Osteocyte (in vitro differentiated cells): ENCODE results near the gene ADGRL4. TPM values are rescaled to one million over a fixed set of nuclear protein-coding genes. Genes with fewer than 3 reads are reported as not detected.

ENCODE experiments used
- DNase-seq: peaks from one replicate; pipeline ENCODE4 v3.0.0; 2021; ENCODE audit warnings: mixed read lengths; ENCODE audit not compliant: unreplicated experiment; ENCODE audit errors: extremely low spot score
- H3K27ac Mint-ChIP-seq: one replicate; pipeline ENCODE4 v1.8.0; 2021; ENCODE audit warnings: mild to moderate bottlenecking, mixed read lengths; ENCODE audit not compliant: unreplicated experiment
- H3K27me3 Mint-ChIP-seq: one replicate; pipeline ENCODE4 v1.8.0; 2021; ENCODE audit warnings: mixed read lengths; ENCODE audit not compliant: unreplicated experiment
- H3K36me3 Mint-ChIP-seq: one replicate; pipeline ENCODE4 v1.8.0; 2021; ENCODE audit warnings: mixed read lengths; ENCODE audit not compliant: unreplicated experiment
- H3K4me1 Mint-ChIP-seq: one replicate; pipeline ENCODE4 v1.8.0; 2021; ENCODE audit warnings: mixed read lengths; ENCODE audit not compliant: unreplicated experiment
- H3K4me3 Mint-ChIP-seq: one replicate; pipeline ENCODE4 v1.8.0; 2021; ENCODE audit warnings: mild to moderate bottlenecking, moderate library complexity, mixed read lengths; ENCODE audit not compliant: unreplicated experiment
- H3K9me3 Mint-ChIP-seq: one replicate; pipeline ENCODE4 v1.8.0; 2021; ENCODE audit warnings: mixed read lengths; ENCODE audit not compliant: unreplicated experiment
- total RNA-seq: library from RNA; stranded (reverse); gene quantifications from 2 replicates; pipeline ENCODE4 v1.2.1, GENCODE V29; 2021
- TF ChIP-seq, protein P1 (sequence below): fragments of 200-600 bp; sonication (generic); IDR thresholded peaks from 2 replicates; pipeline ENCODE4 v1.5.0; 2021; ENCODE audit warnings: antibody characterized with exemption, mild to moderate bottlenecking, moderate library complexity

The ADGRL4 gene
- total RNA-seq, 1 donor from 2014 or later = 9.5 TPM

DNA sequence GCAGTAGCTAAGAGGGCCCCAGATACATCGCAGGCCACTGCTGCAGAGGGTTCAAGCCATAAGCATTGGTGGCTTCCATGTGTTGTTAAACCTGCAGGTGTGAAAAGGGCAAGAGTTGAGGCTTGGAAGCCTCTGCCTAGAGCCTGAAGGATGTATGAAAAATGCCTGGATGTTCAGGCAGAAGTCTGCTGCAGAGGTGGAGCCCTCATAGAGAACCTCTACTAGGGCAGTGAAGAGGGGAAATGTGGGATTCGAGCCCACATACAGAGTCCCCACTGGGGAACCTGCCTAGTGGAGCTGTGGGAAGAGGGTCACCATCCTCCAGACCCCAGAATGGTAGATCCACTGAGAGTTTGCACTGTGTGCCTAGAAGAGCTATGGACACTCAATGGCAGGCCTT is 30.6 kb upstream of the ADGRL4 start:
- peaks cover 15% of the 10 kb centered on the region for H3K4me1 Mint-ChIP-seq
- peaks cover 15% of the 10 kb centered on the region for H3K9me3 Mint-ChIP-seq
- DNase-seq = no peak
- TF ChIP-seq, protein P1, sequence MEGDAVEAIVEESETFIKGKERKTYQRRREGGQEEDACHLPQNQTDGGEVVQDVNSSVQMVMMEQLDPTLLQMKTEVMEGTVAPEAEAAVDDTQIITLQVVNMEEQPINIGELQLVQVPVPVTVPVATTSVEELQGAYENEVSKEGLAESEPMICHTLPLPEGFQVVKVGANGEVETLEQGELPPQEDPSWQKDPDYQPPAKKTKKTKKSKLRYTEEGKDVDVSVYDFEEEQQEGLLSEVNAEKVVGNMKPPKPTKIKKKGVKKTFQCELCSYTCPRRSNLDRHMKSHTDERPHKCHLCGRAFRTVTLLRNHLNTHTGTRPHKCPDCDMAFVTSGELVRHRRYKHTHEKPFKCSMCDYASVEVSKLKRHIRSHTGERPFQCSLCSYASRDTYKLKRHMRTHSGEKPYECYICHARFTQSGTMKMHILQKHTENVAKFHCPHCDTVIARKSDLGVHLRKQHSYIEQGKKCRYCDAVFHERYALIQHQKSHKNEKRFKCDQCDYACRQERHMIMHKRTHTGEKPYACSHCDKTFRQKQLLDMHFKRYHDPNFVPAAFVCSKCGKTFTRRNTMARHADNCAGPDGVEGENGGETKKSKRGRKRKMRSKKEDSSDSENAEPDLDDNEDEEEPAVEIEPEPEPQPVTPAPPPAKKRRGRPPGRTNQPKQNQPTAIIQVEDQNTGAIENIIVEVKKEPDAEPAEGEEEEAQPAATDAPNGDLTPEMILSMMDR = no peak
- no peak overlapping the region for H3K27ac Mint-ChIP-seq
- H3K27me3 Mint-ChIP-seq = no peaks in the 10 kb centered on the region
- H3K36me3 Mint-ChIP-seq = no peaks in the 10 kb centered on the region
- H3K4me3 Mint-ChIP-seq = no peak overlapping the region

DNA sequence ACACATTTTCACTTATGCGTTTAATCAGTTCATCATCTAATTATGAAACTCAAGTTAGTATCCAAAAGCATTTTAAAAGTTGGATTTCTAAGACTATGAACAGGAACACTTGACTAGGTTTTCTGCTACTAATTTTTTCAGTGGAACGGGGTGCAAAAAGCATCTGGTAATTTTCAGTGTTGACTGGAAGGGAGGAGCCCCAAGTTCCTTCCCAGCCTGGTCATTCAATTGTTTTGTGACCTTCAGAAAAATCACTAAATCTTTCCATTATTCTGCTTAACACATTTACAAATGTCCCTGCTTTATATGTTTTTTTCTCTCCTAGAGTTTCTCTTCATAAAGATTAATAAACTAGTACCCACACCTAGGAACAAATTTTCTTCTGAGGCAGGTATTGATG is 6.0 kb upstream of the ADGRL4 start:
- no peaks in the 10 kb centered on the region for H3K4me1 Mint-ChIP-seq
- no peaks in the 10 kb centered on the region for H3K36me3 Mint-ChIP-seq
- no peak overlapping the region for H3K4me3 Mint-ChIP-seq
- H3K27me3 Mint-ChIP-seq = no peaks in the 10 kb centered on the region
- no peak overlapping the region for H3K27ac Mint-ChIP-seq
- DNase-seq = no peak
- H3K9me3 Mint-ChIP-seq = no peaks in the 10 kb centered on the region
- TF ChIP-seq, protein P1 = no peak

DNA sequence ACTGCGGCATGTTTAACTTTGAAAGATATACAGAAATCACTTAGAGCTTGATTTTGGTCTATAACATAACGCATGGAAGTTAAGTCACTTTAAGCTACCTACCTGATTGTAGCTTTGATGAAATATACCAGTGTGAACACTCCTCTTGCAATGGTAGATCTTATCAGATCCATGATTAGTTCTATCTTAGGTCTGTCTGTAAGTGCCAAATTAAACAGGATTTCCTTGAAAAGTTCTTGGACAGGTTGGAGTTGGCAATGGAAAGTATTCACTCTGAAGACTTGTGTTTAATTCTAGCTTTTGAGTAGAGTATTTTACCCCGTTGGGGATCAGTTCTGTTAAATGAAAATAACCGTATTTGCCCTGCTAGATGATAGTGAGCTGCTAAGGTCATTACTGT is 4.1 kb upstream of the ADGRL4 start:
- TF ChIP-seq, protein P1 = no peak

DNA sequence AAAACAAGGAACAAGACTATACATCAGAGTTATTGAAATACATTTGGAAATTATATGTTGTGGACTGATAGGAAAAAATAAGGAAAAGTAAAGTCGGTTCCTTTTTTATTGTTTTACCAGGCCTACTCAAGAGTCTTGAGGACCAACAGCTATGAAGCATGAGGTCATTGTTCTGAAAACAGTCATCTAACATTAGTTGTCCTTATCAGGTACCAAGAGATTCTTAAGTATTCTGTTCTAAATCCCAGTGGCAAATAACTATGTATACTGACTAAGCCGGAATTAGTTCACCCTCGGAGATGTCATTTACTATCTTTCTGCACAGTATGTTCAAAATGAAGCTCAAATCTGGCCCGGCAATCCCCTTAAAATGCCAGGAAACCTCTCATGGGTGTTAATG is 585 bp downstream of the ADGRL4 start:
- H3K4me1 Mint-ChIP-seq = peaks cover 3% of the 10 kb centered on the region
- H3K27ac Mint-ChIP-seq = peak overlapping the region; percentile 59

More for the DNA sequence above, 4.1 kb upstream of the ADGRL4 start:
- no peaks in the 10 kb centered on the region for H3K27me3 Mint-ChIP-seq
- no peak for DNase-seq
- no peaks in the 10 kb centered on the region for H3K36me3 Mint-ChIP-seq
- H3K4me1 Mint-ChIP-seq = peaks cover 3% of the 10 kb centered on the region
- no peaks in the 10 kb centered on the region for H3K9me3 Mint-ChIP-seq
- H3K27ac Mint-ChIP-seq = no peak overlapping the region
- H3K4me3 Mint-ChIP-seq = no peak overlapping the region

DNA sequence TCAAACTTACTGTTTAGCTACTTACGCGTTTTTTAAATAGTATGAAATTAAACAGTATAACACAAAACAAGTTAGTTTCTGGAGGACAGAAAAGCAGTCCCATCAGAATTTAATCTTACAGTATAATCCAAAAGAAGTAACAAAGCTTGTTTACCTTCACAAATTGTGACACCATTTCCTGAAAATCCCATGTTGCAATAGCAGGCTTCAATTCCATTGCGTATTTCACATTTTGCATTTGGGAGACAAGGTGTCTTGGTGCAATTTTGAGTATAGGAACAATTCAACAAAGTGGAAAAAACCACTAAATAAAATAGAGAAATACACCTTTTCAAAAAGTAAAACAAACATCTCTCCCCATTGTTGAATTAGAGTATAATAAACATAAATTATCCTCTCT is 1.6 kb downstream of the ADGRL4 start:
- H3K27ac Mint-ChIP-seq = no peak overlapping the region
- TF ChIP-seq, protein P1 = no peak
- DNase-seq = no peak
- H3K27me3 Mint-ChIP-seq = no peaks in the 10 kb centered on the region
- H3K9me3 Mint-ChIP-seq = no peaks in the 10 kb centered on the region
- H3K36me3 Mint-ChIP-seq = no peaks in the 10 kb centered on the region
- H3K4me1 Mint-ChIP-seq = peaks cover 3% of the 10 kb centered on the region
- no peak overlapping the region for H3K4me3 Mint-ChIP-seq

More for the DNA sequence above, 585 bp downstream of the ADGRL4 start:
- Mint-ChIP-seq H3K9me3 (no peaks in the 10 kb centered on the region), H3K27me3 (no peaks in the 10 kb centered on the region), H3K4me3 (peak overlapping the region; percentile 70), H3K36me3 (no peaks in the 10 kb centered on the region)
- DNase-seq = no peak
- TF ChIP-seq, protein P1 = no peak
